WTC11 (cell line): ENCODE data around the gene DCLK2.

Experiments used
- ATF1 ChIP-seq: sonication (generic); formaldehyde crosslinking; IDR thresholded peaks from 2 replicates; pipeline ENCODE4 v1.8.1; 2023; ENCODE audit warnings: mild to moderate bottlenecking, moderate library complexity, missing genetic modification reagents
- CDX4 ChIP-seq: fragments of 250-450 bp; sonication (Bioruptor Pico); IDR thresholded peaks from 2 replicates; pipeline ENCODE4 v1.9.0; 2021; ENCODE audit warnings: moderate library complexity, mild to moderate bottlenecking, inconsistent platforms, borderline replicate concordance
- CREM ChIP-seq: sonication (generic); formaldehyde crosslinking; IDR thresholded peaks from 2 replicates; pipeline ENCODE4 v1.8.1; 2022; ENCODE audit warnings: mild to moderate bottlenecking, missing genetic modification reagents, moderate library complexity
- CTCF ChIP-seq: fragments of 200-600 bp; IDR thresholded peaks from 2 replicates; pipeline ENCODE4 v1.8.0; 2022; ENCODE audit warnings: antibody characterized with exemption
- ESRRA ChIP-seq: sonication (generic); formaldehyde crosslinking; IDR thresholded peaks from 2 replicates; pipeline ENCODE4 v1.8.1; 2022; ENCODE audit warnings: mild to moderate bottlenecking, missing genetic modification reagents, borderline replicate concordance
- FOXP1 ChIP-seq: sonication (generic); formaldehyde crosslinking; IDR thresholded peaks from 2 replicates; pipeline ENCODE4 v1.8.0; 2022; ENCODE audit warnings: missing genetic modification reagents, mild to moderate bottlenecking, moderate library complexity, borderline replicate concordance
- GABPB1 ChIP-seq: sonication (generic); formaldehyde crosslinking; IDR thresholded peaks from 2 replicates; pipeline ENCODE4 v1.8.1; 2023; ENCODE audit warnings: mild to moderate bottlenecking, missing genetic modification reagents
- NR1H2 ChIP-seq: sonication (generic); formaldehyde crosslinking; IDR thresholded peaks from 2 replicates; pipeline ENCODE4 v1.9.0; 2021; ENCODE audit warnings: mild to moderate bottlenecking, moderate library complexity, missing genetic modification reagents
- SP1 ChIP-seq: sonication (generic); formaldehyde crosslinking; conservative IDR thresholded peaks from 2 replicates; pipeline ENCODE4 v1.8.1; 2022; ENCODE audit warnings: missing genetic modification reagents
- USF2 ChIP-seq: sonication (generic); formaldehyde crosslinking; IDR thresholded peaks from 2 replicates; pipeline ENCODE4 v1.8.1; 2023; ENCODE audit warnings: mild to moderate bottlenecking, missing genetic modification reagents, moderate library complexity

- TF ChIP-seq CREM, result no peak
- TF ChIP-seq CTCF, result no peak
- TF ChIP-seq GABPB1 (CRISPR knock-in tag), result no peak
- TF ChIP-seq CDX4 (CRISPR knock-in tag), result no peak
- TF ChIP-seq NR1H2, result no peak
- no peak for TF ChIP-seq ATF1 (CRISPR knock-in tag)
- TF ChIP-seq SP1 (CRISPR knock-in tag), result no peak
- TF ChIP-seq FOXP1, result no peak
- no peak for TF ChIP-seq USF2
- no peak for TF ChIP-seq ESRRA (CRISPR knock-in tag)
These were observed 180.3 kb downstream of the DCLK2 start for GRCh38 chr4:150258569-150258968.
